ENCODE data around the gene DUSP2. TPM values are rescaled to one million over a fixed set of nuclear protein-coding genes. Genes with fewer than 3 reads are reported as not detected.

The DUSP2 gene
- polyA plus RNA-seq, 3 donors from 2014 or later = 272 to 875 (median 555) TPM

GRCh38 chr2:96098900-96099590 is 46.2 kb downstream of the DUSP2 start:
- no peak for DNase-seq
- no peaks in the 10 kb centered on the region for H3K4me1 Mint-ChIP-seq
- no peaks in the 10 kb centered on the region for H3K36me3 Mint-ChIP-seq
- no peak overlapping the region for H3K4me3 Mint-ChIP-seq
- no peak overlapping the region for H3K27ac Mint-ChIP-seq
- H3K9me3 Mint-ChIP-seq = no peaks in the 10 kb centered on the region
- peaks cover 0 to under 1% (median 0%) of the 10 kb centered on the region in 3 donors for H3K27me3 Mint-ChIP-seq (ENCODE audit: low read depth in 3 of 3)

GRCh38 chr2:96097951-96098823 is 47.1 kb downstream of the DUSP2 start:
- DNase-seq = no peak
- H3K36me3 Mint-ChIP-seq = no peaks in the 10 kb centered on the region
- H3K4me1 Mint-ChIP-seq = no peaks in the 10 kb centered on the region
- no peaks in the 10 kb centered on the region for H3K9me3 Mint-ChIP-seq
- H3K27ac Mint-ChIP-seq = no peak overlapping the region
- H3K27me3 Mint-ChIP-seq (ENCODE audit: low read depth in 3 of 3) = peaks cover 0 to 3% (median 0%) of the 10 kb centered on the region in 3 donors
- H3K4me3 Mint-ChIP-seq = no peak overlapping the region

- H3K4me3 Mint-ChIP-seq = no peak overlapping the region
- no peaks in the 10 kb centered on the region for H3K36me3 Mint-ChIP-seq
- peaks cover 0 to 3% (median under 1%) of the 10 kb centered on the region in 3 donors for H3K27me3 Mint-ChIP-seq (ENCODE audit: low read depth in 3 of 3)
- H3K9me3 Mint-ChIP-seq = no peaks in the 10 kb centered on the region
- DNase-seq = no peak
- H3K4me1 Mint-ChIP-seq = no peaks in the 10 kb centered on the region
- no peak overlapping the region for H3K27ac Mint-ChIP-seq
Measured at GRCh38 chr2:96097441-96097840, 47.8 kb downstream of the DUSP2 start.

- Mint-ChIP-seq H3K27ac (no peak overlapping the region), H3K27me3 (ENCODE audit: low read depth in 3 of 3) (peaks cover 0 to 5% (median 4%) of the 10 kb centered on the region in 3 donors), H3K9me3 (no peaks in the 10 kb centered on the region), H3K4me1 (no peaks in the 10 kb centered on the region), H3K4me3 (no peak overlapping the region), H3K36me3 (no peaks in the 10 kb centered on the region)
- no peak for DNase-seq
Measured at GRCh38 chr2:96095116-96095636, 50.1 kb downstream of the DUSP2 start.

GRCh38 chr2:96093528-96093927 is 51.7 kb downstream of the DUSP2 start:
- no peak for DNase-seq
- Mint-ChIP-seq H3K9me3 (no peaks in the 10 kb centered on the region), H3K4me3 (no peak overlapping the region), H3K27me3 (ENCODE audit: low read depth in 3 of 3) (peaks cover 2 to 5% (median 4%) of the 10 kb centered on the region in 3 donors), H3K27ac (no peak overlapping the region), H3K36me3 (no peaks in the 10 kb centered on the region), H3K4me1 (no peaks in the 10 kb centered on the region)

Other genes with a start within 250 kb of the DUSP2 start
- gene ANKRD36C, start 153.6 kb downstream of the DUSP2 start, polyA plus RNA-seq = 10 to 100 TPM in 2 of 3 donors, not detected in 1; 14.2 to 26.0 TPM
- 10 to 100 TPM in 1 of 3 donors, 1 to 10 TPM in 2; 4.2 to 11.3 (median 6.8) TPM for gene GPAT2, start 110.5 kb downstream of the DUSP2 start, polyA plus RNA-seq
- under 1 TPM in 1 of 3 donors, not detected in 2; 0.83 TPM for gene ADRA2B, start 28.9 kb downstream of the DUSP2 start, polyA plus RNA-seq
- not detected for gene ASTL, start 6.9 kb downstream of the DUSP2 start, polyA plus RNA-seq
- gene STARD7, start 63.4 kb upstream of the DUSP2 start, polyA plus RNA-seq = 100 to 1,000 TPM; 161 to 252 (median 173) TPM
- gene TMEM127, start 120.6 kb upstream of the DUSP2 start, polyA plus RNA-seq = 10 to 100 TPM; 24.6 to 57.7 (median 31.3) TPM
- gene CIAO1, start 120.8 kb upstream of the DUSP2 start, polyA plus RNA-seq = 100 to 1,000 TPM in 2 of 3 donors, 10 to 100 TPM in 1; 92.2 to 142 (median 134) TPM
- 100 to 1,000 TPM in 1 of 3 donors, 10 to 100 TPM in 2; 42.3 to 105 (median 46.6) TPM for gene SNRNP200, start 160.1 kb upstream of the DUSP2 start, polyA plus RNA-seq
- gene ITPRIPL1, start 179.9 kb upstream of the DUSP2 start, polyA plus RNA-seq = 10 to 100 TPM; 17.2 to 39.1 (median 33.0) TPM
- 1 to 10 TPM in 2 of 3 donors, not detected in 1; 1.6 to 2.0 TPM for gene NCAPH, start 190.3 kb upstream of the DUSP2 start, polyA plus RNA-seq

Data from immature natural killer cell (primary cell).